Glomerular endothelial cell (primary cell): ENCODE data around the gene PHKG1. TPM values are rescaled to one million over a fixed set of nuclear protein-coding genes. Genes with fewer than 3 reads are reported as not detected.
"Not testable (repeated sequence)": the region's sequence is repeated elsewhere in the genome, so short reads cannot be mapped to it uniquely, and the experiment has no call there.

Source experiments
- DNase-seq: peaks from one replicate; pipeline ENCODE4 v3.0.0-alpha.2; 2011; ENCODE audit warnings: low read depth, low spot score; ENCODE audit errors: extremely low read depth
- total RNA-seq: library from RNA; depleted of rRNA; stranded (reverse); fragments of >200 nt; gene quantifications from 2 replicates; pipeline ENCODE4 v1.2.3, GENCODE V29; 2015

PHKG1 gene
- total RNA-seq, 1 donor from 2014 or later = 0.35 TPM

GRCh38 chr7:56046721-56047445 lies 45.9 kb downstream of the PHKG1 start:
- peak; percentile 89 for DNase-seq

GRCh38 chr7:56045758-56046157 lies 47.0 kb downstream of the PHKG1 start:
- DNase-seq = not testable (repeated sequence)

GRCh38 chr7:56040730-56041129 lies 52.0 kb downstream of the PHKG1 start:
- DNase-seq = no peak

- no peak for DNase-seq
Observed at GRCh38 chr7:56033671-56034432, 58.9 kb downstream of the PHKG1 start.

- DNase-seq = not testable (repeated sequence)
Observed at GRCh38 chr7:56032578-56032977, 60.2 kb downstream of the PHKG1 start.

- not testable (repeated sequence) for DNase-seq
Observed at GRCh38 chr7:56031556-56031955, 61.2 kb downstream of the PHKG1 start.

GRCh38 chr7:56030340-56030739 lies 62.4 kb downstream of the PHKG1 start:
- no peak for DNase-seq

Other genes with a start within 250 kb of the PHKG1 start
- not detected in 2 replicates for gene SEPTIN14, start 230.2 kb downstream of the PHKG1 start, total RNA-seq
- gene ZNF713, start 205.5 kb downstream of the PHKG1 start, total RNA-seq = 2.2 and 8.4 TPM in 2 replicates
- gene MRPS17, start 141.1 kb downstream of the PHKG1 start, total RNA-seq = 8.2 and 10.2 TPM in 2 replicates
- 52.0 and 58.7 TPM in 2 replicates for gene NIPSNAP2, start 128.4 kb downstream of the PHKG1 start, total RNA-seq
- 30.1 and 35.1 TPM in 2 replicates for gene PSPH, start 41.5 kb downstream of the PHKG1 start, total RNA-seq
- gene CCT6A, start 41.2 kb downstream of the PHKG1 start, total RNA-seq = 120 and 154 TPM in 2 replicates
- gene SUMF2, start 28.7 kb downstream of the PHKG1 start, total RNA-seq = 102 and 108 TPM in 2 replicates
- gene CHCHD2, start 13.5 kb upstream of the PHKG1 start, total RNA-seq = 395 and 453 TPM in 2 replicates
- not detected in 2 replicates for gene NUPR2, start 23.5 kb upstream of the PHKG1 start, total RNA-seq